Gastroesophageal sphincter (tissue), 4 donors: Measurements from ENCODE around the gene KCTD16. TPM values are rescaled to one million over a fixed set of nuclear protein-coding genes. Genes with fewer than 3 reads are reported as not detected.

Experiments
- ATAC-seq: fragments of 150-250 bp; one replicate; pipeline ENCODE4 v1.9.1; 2016; ENCODE audit warnings: mild to moderate bottlenecking, moderate library complexity
- H3K27ac ChIP-seq, 4 donors: fragments of 200-600 bp; sonication (generic) in 3 of 4; 1 replicate in 3 of 4; 2 replicates in 1 of 4; pipeline ENCODE4 v1.5.1; 2016 to 2019
- H3K27me3 ChIP-seq: fragments of 200-600 bp; sonication (generic); one replicate; pipeline ENCODE4 v1.5.1; 2019
- H3K36me3 ChIP-seq, 2 donors: fragments of 200-600 bp; sonication (generic); one replicate each; pipeline ENCODE4 v1.5.1; 2019; ENCODE audit warnings: control low read depth in 1 of 2
- H3K4me1 ChIP-seq, 3 donors: fragments of 200-600 bp; sonication (generic); 1 replicate in 2 of 3; 2 replicates in 1 of 3; pipeline ENCODE4 v1.5.1; 2016 to 2019; ENCODE audit warnings: control low read depth in 2 of 3
- H3K4me3 ChIP-seq, 2 donors: fragments of 200-600 bp; sonication (generic); one replicate each; pipeline ENCODE4 v1.5.1; 2019; ENCODE audit warnings: mild to moderate bottlenecking in 1 of 2, moderate library complexity in 1 of 2
- H3K9me3 ChIP-seq, 3 donors: fragments of 200-600 bp; sonication (generic); one replicate each; pipeline ENCODE4 v1.5.1; 2017 to 2019; ENCODE audit warnings: control low read depth in 2 of 3
- CTCF ChIP-seq, 4 experiments: fragments of 200-600 bp in 2 of 4; fragments of 450-650 bp in 2 of 4; sonication (generic) in 1 of 4; IDR thresholded peaks; one replicate each; pipeline ENCODE4 v1.5.1; 2017 to 2019; ENCODE audit warnings: antibody characterized with exemption in 4 of 4, mild to moderate bottlenecking in 2 of 4, moderate library complexity in 2 of 4
- EP300 ChIP-seq: sonication (generic); formaldehyde crosslinking; IDR thresholded peaks from one replicate; pipeline ENCODE4 v1.6.1; 2017; ENCODE audit warnings: antibody characterized with exemption, mild to moderate bottlenecking
- POLR2A ChIP-seq, 2 donors: fragments of 450-650 bp; IDR thresholded peaks; one replicate each; pipeline ENCODE4 v1.6.1; 2017; ENCODE audit warnings: antibody characterized with exemption in 2 of 2, mild to moderate bottlenecking in 2 of 2, moderate library complexity in 1 of 2
- POLR2AphosphoS5 ChIP-seq: sonication (generic); formaldehyde crosslinking; IDR thresholded peaks from one replicate; pipeline ENCODE4 v1.6.1; 2017; ENCODE audit warnings: antibody characterized with exemption
- WGBS, 2 donors: methylation state at CpG; one replicate each; pipeline ENCODE4 v1.1.5; 2018; ENCODE audit warnings: low coverage in 1 of 2; 5-methylcytosine and 5-hydroxymethylcytosine counted together
- total RNA-seq, 4 donors: library from RNA; depleted of rRNA; stranded (reverse); fragments of >200 nt; gene quantifications; one replicate each; pipeline ENCODE4 v1.1.0, GENCODE V29; 2016

Gene KCTD16
- total RNA-seq, 4 donors from 2014 or later, result 0.05 to 0.13 (median 0.12) TPM; not detected in 1

GRCh38 chr5:144315994-144316634, 145.4 kb downstream of the KCTD16 start:
- Histone ChIP-seq H3K27me3 (no peaks in the 10 kb centered on the region), H3K9me3 (no peaks in the 10 kb centered on the region), H3K4me1 (no peaks in the 10 kb centered on the region), H3K4me3 (no peak overlapping the region), H3K36me3 (no peaks in the 10 kb centered on the region), H3K27ac (no peak overlapping the region)
- TF ChIP-seq POLR2A (IDR thresholded peaks at IDR 0.05), result no peak
- no peak for TF ChIP-seq POLR2AphosphoS5
- no peak for TF ChIP-seq EP300
- no peak for TF ChIP-seq CTCF (IDR thresholded peaks at IDR 0.05)
- no peak for ATAC-seq
- WGBS, 2 donors, result 86% methylated on average over 7 to 10 of the region's 12 CpGs

GRCh38 chr5:144318011-144318410, 147.3 kb downstream of the KCTD16 start:
- no peaks in the 10 kb centered on the region for H3K36me3 ChIP-seq
- no peak for ATAC-seq
- no peak overlapping the region for H3K27ac ChIP-seq
- H3K4me1 ChIP-seq, result no peaks in the 10 kb centered on the region
- 65 to 67% methylated on average over 2 to 3 of the region's 3 CpGs for WGBS, 2 donors
- TF ChIP-seq EP300 (no peak), POLR2AphosphoS5 (no peak), POLR2A (IDR thresholded peaks at IDR 0.05) (no peak), CTCF (IDR thresholded peaks at IDR 0.05) (no peak)
- no peaks in the 10 kb centered on the region for H3K27me3 ChIP-seq
- no peak overlapping the region for H3K4me3 ChIP-seq
- no peaks in the 10 kb centered on the region for H3K9me3 ChIP-seq

- Histone ChIP-seq H3K9me3 (no peaks in the 10 kb centered on the region), H3K27me3 (no peaks in the 10 kb centered on the region), H3K4me1 (no peaks in the 10 kb centered on the region), H3K27ac (no peak overlapping the region), H3K4me3 (no peak overlapping the region), H3K36me3 (no peaks in the 10 kb centered on the region)
- WGBS, 2 donors, result 73 to 93% methylated on average over 3 to 4 of the region's 4 CpGs
- TF ChIP-seq POLR2AphosphoS5 (no peak), EP300 (no peak), CTCF (IDR thresholded peaks at IDR 0.05) (no peak), POLR2A (IDR thresholded peaks at IDR 0.05) (no peak)
- no peak for ATAC-seq
Measured at GRCh38 chr5:144318460-144318859, 147.8 kb downstream of the KCTD16 start.

DNA sequence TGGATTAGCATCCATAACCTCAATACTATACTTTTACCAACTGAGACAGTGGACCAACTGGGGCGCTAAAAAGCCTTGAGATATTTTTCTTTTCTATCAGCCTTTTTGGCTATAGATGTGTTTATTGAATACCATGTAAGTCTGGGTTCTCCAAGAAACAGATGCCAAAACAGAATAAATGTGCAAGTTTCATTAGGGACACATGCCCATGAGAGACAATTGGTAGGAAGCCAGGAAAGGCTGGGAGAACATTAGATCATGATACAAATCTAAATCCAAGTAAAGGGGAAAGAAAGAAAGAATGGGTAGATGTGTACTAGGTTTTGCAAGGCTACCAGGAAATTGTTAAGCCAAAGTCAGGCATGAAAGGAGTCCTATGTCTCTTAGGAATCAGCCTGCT, 152.5 kb downstream of the KCTD16 start:
- no peaks in the 10 kb centered on the region for H3K9me3 ChIP-seq
- H3K27ac ChIP-seq, result no peak overlapping the region
- H3K4me3 ChIP-seq, result no peak overlapping the region
- 60 to 83% methylated on average over 1 of the region's 1 CpG for WGBS, 2 donors
- TF ChIP-seq POLR2A (IDR thresholded peaks at IDR 0.05), result no peak
- TF ChIP-seq POLR2AphosphoS5, result no peak
- no peak for TF ChIP-seq CTCF (IDR thresholded peaks at IDR 0.05)
- TF ChIP-seq EP300, result no peak
- ATAC-seq, result no peak
- no peaks in the 10 kb centered on the region for H3K4me1 ChIP-seq
- no peaks in the 10 kb centered on the region for H3K36me3 ChIP-seq
- H3K27me3 ChIP-seq, result no peaks in the 10 kb centered on the region

DNA sequence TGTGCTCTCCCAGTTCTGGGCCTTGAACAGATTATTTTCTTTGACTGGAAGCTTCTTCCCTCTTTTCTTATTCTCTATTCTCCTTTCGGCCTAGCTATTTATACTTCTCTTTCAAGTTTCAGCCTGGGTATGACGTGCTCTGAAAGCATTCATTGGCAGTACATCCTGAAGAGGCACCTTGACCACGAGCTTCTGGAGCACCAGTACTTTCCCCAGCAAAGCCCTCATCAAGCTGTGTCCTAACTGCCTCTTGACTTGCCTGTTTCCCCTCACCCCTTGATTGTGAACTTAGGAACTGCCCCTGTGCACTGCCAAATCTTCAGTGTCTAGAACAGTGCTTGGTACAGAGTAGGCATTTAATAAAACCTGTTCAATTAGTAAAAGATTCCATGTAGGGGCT, 154.9 kb downstream of the KCTD16 start:
- 69 to 81% methylated on average over 3 of the region's 3 CpGs for WGBS, 2 donors
- Histone ChIP-seq H3K4me1 (no peaks in the 10 kb centered on the region), H3K27ac (no peak overlapping the region), H3K9me3 (no peaks in the 10 kb centered on the region), H3K4me3 (no peak overlapping the region), H3K36me3 (no peaks in the 10 kb centered on the region), H3K27me3 (no peaks in the 10 kb centered on the region)
- ATAC-seq, result no peak
- TF ChIP-seq POLR2A (IDR thresholded peaks at IDR 0.05) (no peak), CTCF (IDR thresholded peaks at IDR 0.05) (no peak), POLR2AphosphoS5 (no peak), EP300 (no peak)
